GM06990 (cell line): Measurements from ENCODE around the gene GCGR.

Experiments used
- DNase-seq: peaks from one replicate; pipeline ENCODE4 v3.0.0-alpha.2; 2011; ENCODE audit not compliant: insufficient read length; ENCODE audit errors: extremely low read depth
- H3K27me3 ChIP-seq: replicated peaks from 2 replicates; pipeline ENCODE4 v1.6.0; 2011; ENCODE audit warnings: low read length; ENCODE audit not compliant: control insufficient read depth, insufficient read depth
- H3K36me3 ChIP-seq: 2 replicates; pipeline ENCODE4 v1.5.1; 2011; ENCODE audit warnings: low read length; ENCODE audit not compliant: control insufficient read depth, insufficient read depth
- H3K4me3 ChIP-seq: replicated peaks from 2 replicates; pipeline ENCODE4 v1.5.1; 2011; ENCODE audit warnings: low read depth, mild to moderate bottlenecking, control low read depth, low read length
- CTCF ChIP-seq: IDR thresholded peaks from 2 replicates; pipeline ENCODE4 v1.5.1; 2011; ENCODE audit warnings: low read length, control low read depth, mild to moderate bottlenecking, inconsistent platforms; ENCODE audit not compliant: insufficient read depth, poor library complexity, severe bottlenecking

The GCGR gene

GRCh38 chr17:81860756-81861568 is 57.0 kb downstream of the GCGR start:
- Histone ChIP-seq H3K36me3 (peaks cover 33% of the 10 kb centered on the region), H3K27me3 (no peaks in the 10 kb centered on the region), H3K4me3 (peak overlapping the region; percentile 87)
- DNase-seq, result peak; percentile 100
- no peak for TF ChIP-seq CTCF

DNA sequence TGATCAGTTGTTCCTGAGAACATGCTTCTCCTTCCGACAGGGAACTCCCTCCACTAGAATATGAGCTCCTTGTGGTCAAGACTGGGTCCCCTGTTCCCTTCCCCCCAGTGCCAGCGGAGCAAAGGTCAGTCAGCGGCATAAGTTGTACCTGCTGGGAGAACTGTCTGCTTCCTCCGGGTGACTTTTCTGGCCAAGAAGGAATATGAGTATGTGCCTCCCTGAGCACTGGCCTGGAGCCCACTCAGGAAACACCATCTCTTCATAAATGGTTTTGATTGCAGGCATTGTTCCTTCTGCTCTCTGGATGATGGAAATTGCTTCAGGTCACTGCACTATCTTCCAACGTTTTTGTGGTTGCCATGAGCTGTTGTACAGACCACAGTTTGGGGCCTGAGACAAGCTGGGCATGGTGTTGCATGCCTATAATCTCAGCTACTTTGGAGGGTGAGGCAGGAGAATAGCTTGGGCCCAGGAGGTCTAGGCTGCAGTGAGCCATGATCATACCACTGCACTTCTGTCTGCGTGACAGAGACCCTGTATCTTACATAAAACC is 59.2 kb downstream of the GCGR start:
- no peak for DNase-seq
- no peak for TF ChIP-seq CTCF
- Histone ChIP-seq H3K27me3 (no peaks in the 10 kb centered on the region), H3K36me3 (peaks cover 36% of the 10 kb centered on the region), H3K4me3 (no peak overlapping the region; the same call in 1 of the 2 replicates)
